Measurements from ENCODE around the gene SLK. TPM values are rescaled to one million over a fixed set of nuclear protein-coding genes. Genes with fewer than 3 reads are reported as not detected.
A peak's percentile ranks its signal among the peaks of the same experiment; 100 is the strongest.

The SLK gene
- total and polyA plus RNA-seq, 2 of the 4 experiments (the other 2 are of a cell fraction) = 8.1 to 21.5 TPM

GRCh38 chr10:104002911-104003310 lies 36.0 kb downstream of the SLK start:
- TF ChIP-seq POLR2A (IDR thresholded peaks at IDR 0.05; ENCODE audit: low read depth, low read length) (no peak), MAZ (IDR thresholded peaks at IDR 0.05; ENCODE audit: borderline replicate concordance, low read depth, low read length) (no peak), CEBPB (IDR thresholded peaks at IDR 0.05; ENCODE audit: low read depth, low read length) (no peak), RFX5 (IDR thresholded peaks at IDR 0.05; ENCODE audit: low read depth, low read length) (no peak), MAFK (IDR thresholded peaks at IDR 0.05; ENCODE audit: low read depth, low read length) (no peak), RCOR1 (IDR thresholded peaks at IDR 0.05; ENCODE audit: insufficient replicate concordance, low read length) (no peak), CHD1 (IDR thresholded peaks at IDR 0.05; ENCODE audit: low read depth, low read length) (no peak), MXI1 (IDR thresholded peaks at IDR 0.05; ENCODE audit: borderline replicate concordance, low read depth, low read length) (no peak), USF2 (IDR thresholded peaks at IDR 0.05; ENCODE audit: low read depth, low read length) (no peak), SMC3 (IDR thresholded peaks at IDR 0.05; ENCODE audit: low read depth, low read length) (no peak)
- TF ChIP-seq, protein P1, sequence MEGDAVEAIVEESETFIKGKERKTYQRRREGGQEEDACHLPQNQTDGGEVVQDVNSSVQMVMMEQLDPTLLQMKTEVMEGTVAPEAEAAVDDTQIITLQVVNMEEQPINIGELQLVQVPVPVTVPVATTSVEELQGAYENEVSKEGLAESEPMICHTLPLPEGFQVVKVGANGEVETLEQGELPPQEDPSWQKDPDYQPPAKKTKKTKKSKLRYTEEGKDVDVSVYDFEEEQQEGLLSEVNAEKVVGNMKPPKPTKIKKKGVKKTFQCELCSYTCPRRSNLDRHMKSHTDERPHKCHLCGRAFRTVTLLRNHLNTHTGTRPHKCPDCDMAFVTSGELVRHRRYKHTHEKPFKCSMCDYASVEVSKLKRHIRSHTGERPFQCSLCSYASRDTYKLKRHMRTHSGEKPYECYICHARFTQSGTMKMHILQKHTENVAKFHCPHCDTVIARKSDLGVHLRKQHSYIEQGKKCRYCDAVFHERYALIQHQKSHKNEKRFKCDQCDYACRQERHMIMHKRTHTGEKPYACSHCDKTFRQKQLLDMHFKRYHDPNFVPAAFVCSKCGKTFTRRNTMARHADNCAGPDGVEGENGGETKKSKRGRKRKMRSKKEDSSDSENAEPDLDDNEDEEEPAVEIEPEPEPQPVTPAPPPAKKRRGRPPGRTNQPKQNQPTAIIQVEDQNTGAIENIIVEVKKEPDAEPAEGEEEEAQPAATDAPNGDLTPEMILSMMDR (conservative IDR thresholded peaks at IDR 0.05; ENCODE audit: low read depth, low read length) = no peak
- TF ChIP-seq, protein P2, sequence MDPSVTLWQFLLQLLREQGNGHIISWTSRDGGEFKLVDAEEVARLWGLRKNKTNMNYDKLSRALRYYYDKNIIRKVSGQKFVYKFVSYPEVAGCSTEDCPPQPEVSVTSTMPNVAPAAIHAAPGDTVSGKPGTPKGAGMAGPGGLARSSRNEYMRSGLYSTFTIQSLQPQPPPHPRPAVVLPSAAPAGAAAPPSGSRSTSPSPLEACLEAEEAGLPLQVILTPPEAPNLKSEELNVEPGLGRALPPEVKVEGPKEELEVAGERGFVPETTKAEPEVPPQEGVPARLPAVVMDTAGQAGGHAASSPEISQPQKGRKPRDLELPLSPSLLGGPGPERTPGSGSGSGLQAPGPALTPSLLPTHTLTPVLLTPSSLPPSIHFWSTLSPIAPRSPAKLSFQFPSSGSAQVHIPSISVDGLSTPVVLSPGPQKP (IDR thresholded peaks at IDR 0.05; ENCODE audit: borderline replicate concordance, low read depth, low read length) = no peak
- ChIA-PET POLR2A (ENCODE audit: unreplicated experiment) (no interaction called here), CTCF (no interaction called here)
- ATAC-seq (ENCODE audit: low read depth) = no peak
- Histone ChIP-seq H2AK9ac (replicated peaks; ENCODE audit: low read depth, low read length, poor library complexity) (no peak overlapping the region), H3K4me3 (ENCODE audit: insufficient read depth, low read depth, low read length) (no peak overlapping the region), H3K27me3 (ENCODE audit: control insufficient read depth, insufficient read depth, low read length) (no peaks in the 10 kb centered on the region), H3K4ac (ENCODE audit: low read depth, low read length) (no peak overlapping the region), H3K79me1 (ENCODE audit: low read depth in 1 of 2, low read length in 2 of 2) (peaks cover 3 to 6% of the 10 kb centered on the region in 2 experiments; a peak in 2 of 4 replicates), H3K9me3 (ENCODE audit: control insufficient read depth, insufficient read depth, low read length) (no peaks in the 10 kb centered on the region), H4K91ac (ENCODE audit: insufficient read depth, low read depth, low read length) (no peak overlapping the region), H2AK5ac (ENCODE audit: low read depth, low read length) (no peak overlapping the region), H3K9ac (ENCODE audit: low read depth, low read length) (no peak overlapping the region), H3K23ac (ENCODE audit: low read depth, low read length) (no peak overlapping the region), H3K36me3 (ENCODE audit: control insufficient read depth, insufficient read depth, low read length) (peaks cover 7% of the 10 kb centered on the region), H2AFZ (replicated peaks; ENCODE audit: low read length, poor library complexity) (no peak overlapping the region), H3K27ac (ENCODE audit: insufficient read depth, low read length) (no peak overlapping the region), H3K14ac (replicated peaks; ENCODE audit: low read depth, low read length) (no peak overlapping the region), H2BK5ac (ENCODE audit: low read depth, low read length, poor library complexity, severe bottlenecking) (no peak overlapping the region), H3K18ac (ENCODE audit: low read depth, low read length) (no peak overlapping the region), H4K8ac (ENCODE audit: low read depth in 2 of 2, low read length in 2 of 2) (no peak overlapping the region), H3K9me1 (ENCODE audit: insufficient read depth, low read length) (no peaks in the 10 kb centered on the region), H2BK20ac (ENCODE audit: low read depth, low read length) (no peak overlapping the region), H3K4me2 (ENCODE audit: low read depth, low read length) (no peak overlapping the region), H4K20me1 (ENCODE audit: insufficient read depth, low read length) (no peaks in the 10 kb centered on the region), H2BK120ac (ENCODE audit: low read depth, low read length) (no peak overlapping the region), H3K4me1 (ENCODE audit: control insufficient read depth, insufficient read depth, low read length) (no peaks in the 10 kb centered on the region), H2BK15ac (ENCODE audit: low read depth, low read length) (no peak overlapping the region), H4K5ac (ENCODE audit: low read depth, low read length) (no peak overlapping the region), H3K56ac (ENCODE audit: extremely low read depth, insufficient read depth, low read length) (no peak overlapping the region)
- in situ Hi-C loops (cut with MboI; ENCODE audit: low sequenced_read_pairs) (loop anchor here (25.0 kb wide), 1 partner anchor 291 kb away; no protein-coding TSS in a partner anchor), intact Hi-C loops (cut with micrococcal nuclease) (no loop called here), dilution Hi-C loops (cut with HindIII; ENCODE audit: low sequenced_read_pairs, unreplicated experiment) (no loop called here)
- WGBS, 2 experiments (ENCODE audit: extremely low coverage in 2 of 2, insufficient read length in 1 of 2) = 100% methylated on average over 1 of the region's 1 CpG; no CpG with 5 or more reads in 1 of the 2 experiments
- TSS peak; percentile 95 for BruUV-seq (replicated peaks)
- no peak for DNase-seq

Measured in IMR-90 (cell line).